K562 (cell line): ENCODE results near the gene COLEC12.

ENCODE experiments used
- BDP1 ChIP-seq: IDR thresholded peaks from 3 replicates; pipeline ENCODE4 v1.6.1; 2011; ENCODE audit not compliant: insufficient read length, insufficient read depth
- BRCA1 ChIP-seq, 2 experiments: fragments of 450-650 bp in 1 of 2; sonication (generic) in 1 of 2; formaldehyde crosslinking in 1 of 2; IDR thresholded peaks; 2 replicates each; pipeline versions ENCODE4 v1.5.0 to v1.6.1; 2017 to 2020; ENCODE audit warnings: mild to moderate bottlenecking in 1 of 2, missing genetic modification reagents in 1 of 2
- ELF1 ChIP-seq: fragments of 200-800 bp; sonication (Bioruptor generic); IDR thresholded peaks from 2 replicates; pipeline ENCODE4 v1.6.1; 2016; ENCODE audit warnings: missing genetic modification characterization, missing compliant biosample characterization
- EZH2 ChIP-seq: IDR thresholded peaks from 2 replicates; pipeline ENCODE4 v1.6.1; 2012; ENCODE audit warnings: low read depth, mild to moderate bottlenecking, inconsistent platforms, low read length, borderline replicate concordance
- KDM1A ChIP-seq, 2 experiments: fragments of 450-650 bp; IDR thresholded peaks; 2 replicates each; pipeline ENCODE4 v1.6.1; 2016; ENCODE audit warnings: mild to moderate bottlenecking in 2 of 2
- RAD51 ChIP-seq: fragments of 450-650 bp; IDR thresholded peaks from 2 replicates; pipeline ENCODE4 v1.7.1; 2016; ENCODE audit warnings: low read depth, mild to moderate bottlenecking, borderline replicate concordance
- RFX5 ChIP-seq: IDR thresholded peaks from 2 replicates; pipeline ENCODE4 v1.6.1; 2011; ENCODE audit warnings: low read depth, mild to moderate bottlenecking, improper control_type of control experiment, low read length
- TF ChIP-seq, protein P1 (sequence below), 3 experiments: IDR thresholded peaks in 2 of 3; conservative IDR thresholded peaks in 1 of 3; 2 replicates each; pipeline ENCODE4 v1.5.1; 2011 to 2012; ENCODE audit warnings: low read length in 3 of 3, mild to moderate bottlenecking in 3 of 3, control low read depth in 2 of 3, improper control_type of control experiment in 1 of 3, inconsistent platforms in 1 of 3, low read depth in 1 of 3, mixed read lengths in 1 of 3, moderate library complexity in 1 of 3; ENCODE audit not compliant: insufficient read depth in 2 of 3
- TF ChIP-seq, protein P2 (sequence below), 2 experiments: fragments of 200-800 bp in 1 of 2; sonication (Bioruptor generic) in 1 of 2; sonication (generic) in 1 of 2; formaldehyde crosslinking in 1 of 2; IDR thresholded peaks in 1 of 2; conservative IDR thresholded peaks in 1 of 2; 2 replicates each; pipeline versions ENCODE4 v1.5.0 to v1.6.1; 2016 to 2020; ENCODE audit warnings: missing compliant biosample characterization in 1 of 2, missing genetic modification characterization in 1 of 2, missing genetic modification reagents in 1 of 2
- TF ChIP-seq, protein P3 (sequence below): fragments of 450-650 bp; IDR thresholded peaks from 2 replicates; pipeline ENCODE4 v1.6.1; 2016; ENCODE audit warnings: low read depth

DNA sequence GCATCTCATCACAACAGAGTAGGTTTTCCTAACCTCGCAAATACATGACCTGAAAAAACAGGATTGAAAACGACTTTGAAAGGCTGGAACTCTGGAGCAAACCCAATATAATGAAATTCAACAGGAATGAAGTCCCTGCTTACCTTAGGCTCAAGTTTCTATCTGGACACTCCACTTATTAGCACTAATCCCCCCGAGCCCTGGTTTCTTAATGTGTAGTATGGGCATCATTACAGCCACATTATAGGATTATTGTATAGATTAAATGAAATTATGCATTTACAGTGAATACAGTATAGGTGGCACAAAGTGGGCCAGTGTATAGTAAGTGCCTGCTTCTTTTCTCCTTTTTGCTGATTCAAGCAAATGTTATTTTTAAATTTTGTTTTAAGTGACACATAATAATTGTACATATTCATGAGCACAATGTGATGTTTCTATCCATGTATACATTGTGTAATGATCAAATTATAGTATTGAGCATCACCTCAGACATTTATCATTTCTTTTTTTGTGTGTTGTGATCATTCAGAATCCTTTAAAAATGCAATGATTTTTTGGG, 118.0 kb downstream of the COLEC12 start:
- TF ChIP-seq, protein P1, sequence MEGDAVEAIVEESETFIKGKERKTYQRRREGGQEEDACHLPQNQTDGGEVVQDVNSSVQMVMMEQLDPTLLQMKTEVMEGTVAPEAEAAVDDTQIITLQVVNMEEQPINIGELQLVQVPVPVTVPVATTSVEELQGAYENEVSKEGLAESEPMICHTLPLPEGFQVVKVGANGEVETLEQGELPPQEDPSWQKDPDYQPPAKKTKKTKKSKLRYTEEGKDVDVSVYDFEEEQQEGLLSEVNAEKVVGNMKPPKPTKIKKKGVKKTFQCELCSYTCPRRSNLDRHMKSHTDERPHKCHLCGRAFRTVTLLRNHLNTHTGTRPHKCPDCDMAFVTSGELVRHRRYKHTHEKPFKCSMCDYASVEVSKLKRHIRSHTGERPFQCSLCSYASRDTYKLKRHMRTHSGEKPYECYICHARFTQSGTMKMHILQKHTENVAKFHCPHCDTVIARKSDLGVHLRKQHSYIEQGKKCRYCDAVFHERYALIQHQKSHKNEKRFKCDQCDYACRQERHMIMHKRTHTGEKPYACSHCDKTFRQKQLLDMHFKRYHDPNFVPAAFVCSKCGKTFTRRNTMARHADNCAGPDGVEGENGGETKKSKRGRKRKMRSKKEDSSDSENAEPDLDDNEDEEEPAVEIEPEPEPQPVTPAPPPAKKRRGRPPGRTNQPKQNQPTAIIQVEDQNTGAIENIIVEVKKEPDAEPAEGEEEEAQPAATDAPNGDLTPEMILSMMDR (IDR thresholded peaks at IDR 0.05 in 2 of 3, conservative IDR thresholded peaks at IDR 0.05 in 1 of 3; ENCODE audit: insufficient read depth in 2 of 3, low read depth in 1 of 3, low read length in 3 of 3) = no peak
- TF ChIP-seq BRCA1 (IDR thresholded peaks at IDR 0.05) (no peak), BRCA1 (CRISPR knock-in tag; IDR thresholded peaks at IDR 0.05) (no peak), EZH2 (no peak), BDP1 (no peak), KDM1A (IDR thresholded peaks at IDR 0.05) (no peak), ELF1 (tag) (no peak), RFX5 (no peak), RAD51 (no peak)
- TF ChIP-seq, protein P2, sequence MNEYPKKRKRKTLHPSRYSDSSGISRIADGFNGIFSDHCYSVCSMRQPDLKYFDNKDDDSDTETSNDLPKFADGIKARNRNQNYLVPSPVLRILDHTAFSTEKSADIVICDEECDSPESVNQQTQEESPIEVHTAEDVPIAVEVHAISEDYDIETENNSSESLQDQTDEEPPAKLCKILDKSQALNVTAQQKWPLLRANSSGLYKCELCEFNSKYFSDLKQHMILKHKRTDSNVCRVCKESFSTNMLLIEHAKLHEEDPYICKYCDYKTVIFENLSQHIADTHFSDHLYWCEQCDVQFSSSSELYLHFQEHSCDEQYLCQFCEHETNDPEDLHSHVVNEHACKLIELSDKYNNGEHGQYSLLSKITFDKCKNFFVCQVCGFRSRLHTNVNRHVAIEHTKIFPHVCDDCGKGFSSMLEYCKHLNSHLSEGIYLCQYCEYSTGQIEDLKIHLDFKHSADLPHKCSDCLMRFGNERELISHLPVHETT (CRISPR knock-in tag; conservative IDR thresholded peaks at IDR 0.05 in 1 of 2, IDR thresholded peaks at IDR 0.05 in 1 of 2) = no peak
- TF ChIP-seq, protein P3, sequence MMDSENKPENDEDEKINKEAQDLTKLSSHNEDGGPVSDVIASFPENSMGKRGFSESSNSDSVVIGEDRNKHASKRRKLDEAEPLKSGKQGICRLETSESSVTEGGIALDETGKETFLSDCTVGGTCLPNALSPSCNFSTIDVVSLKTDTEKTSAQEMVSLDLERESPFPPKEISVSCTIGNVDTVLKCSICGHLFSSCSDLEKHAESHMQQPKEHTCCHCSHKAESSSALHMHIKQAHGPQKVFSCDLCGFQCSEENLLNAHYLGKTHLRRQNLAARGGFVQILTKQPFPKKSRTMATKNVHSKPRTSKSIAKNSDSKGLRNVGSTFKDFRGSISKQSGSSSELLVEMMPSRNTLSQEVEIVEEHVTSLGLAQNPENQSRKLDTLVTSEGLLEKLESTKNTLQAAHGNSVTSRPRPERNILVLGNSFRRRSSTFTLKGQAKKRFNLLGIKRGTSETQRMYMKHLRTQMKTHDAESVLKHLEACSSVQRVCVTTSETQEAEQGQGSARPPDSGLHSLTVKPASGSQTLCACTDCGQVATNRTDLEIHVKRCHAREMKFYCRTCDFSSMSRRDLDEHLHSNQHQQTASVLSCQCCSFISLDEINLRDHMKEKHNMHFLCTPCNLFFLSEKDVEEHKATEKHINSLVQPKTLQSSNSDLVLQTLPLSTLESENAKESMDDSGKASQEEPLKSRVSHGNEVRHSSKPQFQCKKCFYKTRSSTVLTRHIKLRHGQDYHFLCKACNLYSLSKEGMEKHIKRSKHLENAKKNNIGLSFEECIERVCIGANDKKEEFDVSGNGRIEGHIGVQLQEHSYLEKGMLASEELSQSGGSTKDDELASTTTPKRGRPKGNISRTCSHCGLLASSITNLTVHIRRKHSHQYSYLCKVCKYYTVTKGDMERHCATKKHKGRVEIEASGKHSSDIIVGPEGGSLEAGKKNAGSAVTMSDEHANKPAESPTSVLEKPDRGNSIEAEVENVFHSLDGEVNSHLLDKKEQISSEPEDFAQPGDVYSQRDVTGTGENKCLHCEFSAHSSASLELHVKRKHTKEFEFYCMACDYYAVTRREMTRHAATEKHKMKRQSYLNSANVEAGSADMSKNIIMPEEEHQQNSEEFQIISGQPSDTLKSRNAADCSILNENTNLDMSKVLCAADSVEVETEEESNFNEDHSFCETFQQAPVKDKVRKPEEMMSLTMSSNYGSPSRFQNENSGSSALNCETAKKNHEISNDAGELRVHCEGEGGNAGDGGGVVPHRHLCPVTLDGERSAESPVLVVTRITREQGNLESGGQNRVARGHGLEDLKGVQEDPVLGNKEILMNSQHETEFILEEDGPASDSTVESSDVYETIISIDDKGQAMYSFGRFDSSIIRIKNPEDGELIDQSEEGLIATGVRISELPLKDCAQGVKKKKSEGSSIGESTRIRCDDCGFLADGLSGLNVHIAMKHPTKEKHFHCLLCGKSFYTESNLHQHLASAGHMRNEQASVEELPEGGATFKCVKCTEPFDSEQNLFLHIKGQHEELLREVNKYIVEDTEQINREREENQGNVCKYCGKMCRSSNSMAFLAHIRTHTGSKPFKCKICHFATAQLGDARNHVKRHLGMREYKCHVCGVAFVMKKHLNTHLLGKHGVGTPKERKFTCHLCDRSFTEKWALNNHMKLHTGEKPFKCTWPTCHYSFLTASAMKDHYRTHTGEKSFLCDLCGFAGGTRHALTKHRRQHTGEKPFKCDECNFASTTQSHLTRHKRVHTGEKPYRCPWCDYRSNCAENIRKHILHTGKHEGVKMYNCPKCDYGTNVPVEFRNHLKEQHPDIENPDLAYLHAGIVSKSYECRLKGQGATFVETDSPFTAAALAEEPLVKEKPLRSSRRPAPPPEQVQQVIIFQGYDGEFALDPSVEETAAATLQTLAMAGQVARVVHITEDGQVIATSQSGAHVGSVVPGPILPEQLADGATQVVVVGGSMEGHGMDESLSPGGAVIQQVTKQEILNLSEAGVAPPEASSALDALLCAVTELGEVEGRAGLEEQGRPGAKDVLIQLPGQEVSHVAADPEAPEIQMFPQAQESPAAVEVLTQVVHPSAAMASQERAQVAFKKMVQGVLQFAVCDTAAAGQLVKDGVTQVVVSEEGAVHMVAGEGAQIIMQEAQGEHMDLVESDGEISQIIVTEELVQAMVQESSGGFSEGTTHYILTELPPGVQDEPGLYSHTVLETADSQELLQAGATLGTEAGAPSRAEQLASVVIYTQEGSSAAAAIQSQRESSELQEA = no peak
